Pancreas (tissue), 10 donors: ENCODE measurements around the gene C20orf173. TPM values are rescaled to one million over a fixed set of nuclear protein-coding genes. Genes with fewer than 3 reads are reported as not detected.

ENCODE experiments used
- ATAC-seq, 4 donors: fragments of 200-7000 bp; cut with Tn5 transposase; one replicate each; pipeline versions ENCODE4 v1.8.0 to v1.9.1; 2020; ENCODE audit warnings: mild to moderate bottlenecking in 4 of 4, moderate library complexity in 4 of 4
- DNase-seq, 6 donors: peaks; one replicate each; pipeline ENCODE4 v3.0.0-alpha.2; 2020
- FAIRE-seq: peaks from 2 replicates; lab custom pipeline; 2012; peaks lifted over from hg19 to GRCh38; lab: Jason Lieb, UNC
- H3K27ac ChIP-seq, 4 donors: fragments of 200-600 bp; sonication (generic); 1 replicate in 3 of 4; 2 replicates in 1 of 4; pipeline versions ENCODE4 v1.5.0 to v1.8.0; 2020
- H3K27me3 ChIP-seq, 4 donors: fragments of 200-600 bp; one replicate each; pipeline ENCODE4 v1.8.0; 2021
- H3K36me3 ChIP-seq, 3 donors: fragments of 200-600 bp; sonication (generic) in 1 of 3; one replicate each; pipeline versions ENCODE4 v1.5.0 to v1.8.0; 2020 to 2021
- H3K4me1 ChIP-seq, 3 donors: fragments of 200-600 bp; one replicate each; pipeline ENCODE4 v1.8.0; 2021
- H3K4me3 ChIP-seq, 4 donors: fragments of 200-600 bp; sonication (generic) in 2 of 4; one replicate each; pipeline versions ENCODE4 v1.5.0 to v1.8.0; 2020 to 2021
- H3K9me3 ChIP-seq, 4 donors: fragments of 200-600 bp; one replicate each; pipeline ENCODE4 v1.8.0; 2021
- WGBS, 2 donors: extraction: QIAGEN DNeasy Blood & Tissue Kit; methylation state at CpG; one replicate each; pipeline ENCODE4 v1.1.7; 2013; 5-methylcytosine and 5-hydroxymethylcytosine counted together
- intact Hi-C, 3 donors: fragments of 100-400 bp; cut with DNase I; formaldehyde crosslinking; loops; one replicate each; pipeline versions ENCODE4 v1.11.1 to v1.14.2; 2022
- polyA plus RNA-seq, 2 donors: library from polyadenylated mRNA; stranded (reverse); fragments of 200-250 nt; gene quantifications; one replicate each; pipeline ENCODE4 v1.2.3, GENCODE V29; 2013
- total RNA-seq, 6 donors: library from RNA; stranded (reverse); fragmentation: NEBNext Ultra II Directional in 4 of 6; extraction: Animal tissue kit (Norgen Biotek cat#: 25700) in 4 of 6; gene quantifications; one replicate each; pipeline versions ENCODE4 v1.2.1 to v1.2.4, GENCODE V29; 2021 to 2023
- TF ChIP-seq, protein P1 (sequence below), 4 donors: fragments of 200-600 bp; sonication (generic) in 3 of 4; IDR thresholded peaks; one replicate each; pipeline versions ENCODE4 v1.5.0 to v1.8.0; 2021; ENCODE audit warnings: antibody characterized with exemption in 4 of 4
- donor health status: healthy with polysubstance abuse.
- donor health status: DM: no; HTN: no; CAD: no; lungs with moderate emphysema.
- donor health status: DM: no; HTN: no; CAD: no.
- donor health status: control.
- donor health status: control.
- donor health status: Bipolar disorder and iron deficiency.
- donor health status: DM: yes; HTN: yes; CAD: no.
- donor health status: DM: no; HTN: no; CAD: no.
- donor health status: DM: no; HTN: no; CAD: no.
- donor health status: DM: yes; HTN: yes; CAD: no.

The C20orf173 gene
- total and polyA plus RNA-seq, 8 donors, result not detected

- Histone ChIP-seq H3K27ac (no peak overlapping the region), H3K4me3 (no peak overlapping the region), H3K36me3 (peaks cover 0 to 33% (median 13%) of the 10 kb centered on the region in 3 donors), H3K9me3 (no peaks in the 10 kb centered on the region), H3K27me3 (no peaks in the 10 kb centered on the region), H3K4me1 (no peaks in the 10 kb centered on the region)
- 86 to 90% methylated on average over 6 of the region's 6 CpGs for WGBS, 2 donors
- FAIRE-seq, result no peak
- ATAC-seq, result no peak
- TF ChIP-seq, protein P1, sequence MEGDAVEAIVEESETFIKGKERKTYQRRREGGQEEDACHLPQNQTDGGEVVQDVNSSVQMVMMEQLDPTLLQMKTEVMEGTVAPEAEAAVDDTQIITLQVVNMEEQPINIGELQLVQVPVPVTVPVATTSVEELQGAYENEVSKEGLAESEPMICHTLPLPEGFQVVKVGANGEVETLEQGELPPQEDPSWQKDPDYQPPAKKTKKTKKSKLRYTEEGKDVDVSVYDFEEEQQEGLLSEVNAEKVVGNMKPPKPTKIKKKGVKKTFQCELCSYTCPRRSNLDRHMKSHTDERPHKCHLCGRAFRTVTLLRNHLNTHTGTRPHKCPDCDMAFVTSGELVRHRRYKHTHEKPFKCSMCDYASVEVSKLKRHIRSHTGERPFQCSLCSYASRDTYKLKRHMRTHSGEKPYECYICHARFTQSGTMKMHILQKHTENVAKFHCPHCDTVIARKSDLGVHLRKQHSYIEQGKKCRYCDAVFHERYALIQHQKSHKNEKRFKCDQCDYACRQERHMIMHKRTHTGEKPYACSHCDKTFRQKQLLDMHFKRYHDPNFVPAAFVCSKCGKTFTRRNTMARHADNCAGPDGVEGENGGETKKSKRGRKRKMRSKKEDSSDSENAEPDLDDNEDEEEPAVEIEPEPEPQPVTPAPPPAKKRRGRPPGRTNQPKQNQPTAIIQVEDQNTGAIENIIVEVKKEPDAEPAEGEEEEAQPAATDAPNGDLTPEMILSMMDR (IDR thresholded peaks at IDR 0.05), result no peak
- no peak for DNase-seq
- intact Hi-C loops, result no loop called here
Measured at GRCh38 chr20:35506872-35507638, 22.4 kb downstream of the C20orf173 start.

GRCh38 chr20:35506179-35506578 lies 23.3 kb downstream of the C20orf173 start:
- peaks cover 0 to 28% (median 17%) of the 10 kb centered on the region in 3 donors for H3K36me3 ChIP-seq
- no peaks in the 10 kb centered on the region for H3K27me3 ChIP-seq
- FAIRE-seq (no peak), DNase-seq (no peak), ATAC-seq (no peak)
- no peak overlapping the region for H3K4me3 ChIP-seq
- intact Hi-C loops, result no loop called here
- H3K4me1 ChIP-seq, result no peaks in the 10 kb centered on the region
- WGBS, 2 donors, result 65 to 70% methylated on average over 3 of the region's 3 CpGs
- TF ChIP-seq, protein P1 (IDR thresholded peaks at IDR 0.05), result no peak
- H3K27ac ChIP-seq, result no peak overlapping the region
- no peaks in the 10 kb centered on the region for H3K9me3 ChIP-seq

- FAIRE-seq (no peak), ATAC-seq (no peak), DNase-seq (no peak)
- WGBS, 2 donors, result 95 to 97% methylated on average over 5 of the region's 5 CpGs
- H3K27ac ChIP-seq, result no peak overlapping the region
- H3K9me3 ChIP-seq, result no peaks in the 10 kb centered on the region
- intact Hi-C loops, result no loop called here
- no peaks in the 10 kb centered on the region for H3K4me1 ChIP-seq
- TF ChIP-seq, protein P1 (IDR thresholded peaks at IDR 0.05), result no peak
- no peaks in the 10 kb centered on the region for H3K27me3 ChIP-seq
- H3K4me3 ChIP-seq, result no peak overlapping the region
- peaks cover 0 to 37% (median 17%) of the 10 kb centered on the region in 3 donors for H3K36me3 ChIP-seq
Measured at GRCh38 chr20:35504751-35505150, 24.7 kb downstream of the C20orf173 start.

- peaks cover 0 to 34% (median 18%) of the 10 kb centered on the region in 3 donors for H3K36me3 ChIP-seq
- TF ChIP-seq, protein P1 (IDR thresholded peaks at IDR 0.05), result no peak
- no peak overlapping the region for H3K27ac ChIP-seq
- H3K9me3 ChIP-seq, result no peaks in the 10 kb centered on the region
- ATAC-seq (no peak), DNase-seq (peak in 1 of 6 donors; percentile 58), FAIRE-seq (no peak)
- no peak overlapping the region for H3K4me3 ChIP-seq
- no peaks in the 10 kb centered on the region for H3K4me1 ChIP-seq
- H3K27me3 ChIP-seq, result no peaks in the 10 kb centered on the region
- 85 to 89% methylated on average over 16 of the region's 16 CpGs for WGBS, 2 donors
- intact Hi-C loops, result no loop called here
Measured at GRCh38 chr20:35503841-35504561, 25.5 kb downstream of the C20orf173 start.
